Measurements from ENCODE around the gene IGF1. TPM values are rescaled to one million over a fixed set of nuclear protein-coding genes. Genes with fewer than 3 reads are reported as not detected.
A peak's percentile ranks its signal among the peaks of the same experiment; 100 is the strongest.

The IGF1 gene
- total and polyA plus RNA-seq, 10 of the 15 experiments (the other 5 are each of a cell fraction or from before 2014, with no cell fraction given), result 2.4 to 9.2 (median 3.5) TPM

DNA sequence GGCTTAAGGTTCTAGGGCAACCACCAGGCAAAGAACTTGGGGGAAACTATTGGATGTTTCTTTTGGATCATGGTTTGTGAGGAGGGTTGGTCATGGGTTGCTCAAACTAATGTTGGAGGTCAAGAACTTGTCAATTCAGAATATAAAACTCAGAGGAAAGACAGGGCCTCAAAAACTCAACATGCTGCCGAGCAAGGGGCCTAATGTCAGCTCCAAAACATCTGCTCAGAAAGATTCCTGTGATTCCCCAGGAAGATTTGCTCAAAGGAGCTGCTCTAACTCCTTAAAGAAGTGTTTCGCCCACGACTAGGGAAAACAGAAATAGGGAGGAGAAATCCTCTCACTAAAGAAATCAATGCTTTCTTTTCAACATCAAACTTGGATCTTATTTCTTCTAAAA is 3.7 kb upstream of the IGF1 start:
- H3K36me3 ChIP-seq (ENCODE audit: control insufficient read depth in 2 of 2, insufficient read depth in 2 of 2, low read length in 1 of 2), result no peaks in the 10 kb centered on the region
- peak overlapping the region; percentile 90 for H3K9ac ChIP-seq (ENCODE audit: control insufficient read depth, insufficient read depth, low read length)
- intact Hi-C loops (cut with micrococcal nuclease; ENCODE audit: unreplicated experiment), result loop anchor here (1.0 to 5.0 kb wide), 9 partner anchors 14 to 567 kb away; partner anchors contain the start of genes NUP37 and PARPBP
- in situ Hi-C loops (cut with MboI), result loop anchor here (5.0 kb wide), 1 partner anchor 552 kb away; no protein-coding TSS in a partner anchor
- CTCF ChIA-PET, result interaction anchor here (0.6 to 4.5 kb wide), 44 partner anchors 10 to 600 kb away, joined by 3 to 34 read pairs (median 4); no protein-coding TSS in a partner anchor
- peak overlapping the region; percentile 100 for H3K27ac ChIP-seq (ENCODE audit: control insufficient read depth, insufficient read depth)
- FAIRE-seq (no peak), ATAC-seq (peak; percentile 39), DNase-seq (ENCODE audit: low read depth, low spot score) (no peak)
- no peaks in the 10 kb centered on the region for H4K20me1 ChIP-seq (ENCODE audit: control insufficient read depth, insufficient read depth)
- H3K4me1 ChIP-seq (ENCODE audit: control insufficient read depth, insufficient read depth, low read length), result peaks cover 54% of the 10 kb centered on the region
- H3K4me2 ChIP-seq (ENCODE audit: control insufficient read depth, insufficient read depth), result peak overlapping the region; percentile 91
- peak overlapping the region; percentile 64 for H2AFZ ChIP-seq (ENCODE audit: control insufficient read depth, low read depth, low read length)
- peaks cover 2% of the 10 kb centered on the region; the same call in 1 of the 2 replicates for H3K79me2 ChIP-seq (ENCODE audit: control insufficient read depth, insufficient read depth, low read length)
- H3K4me3 ChIP-seq, result peak overlapping the region; percentile 48
- POLR2A ChIA-PET, result interaction anchor here (0.6 to 1.5 kb wide), 6 partner anchors 13 to 544 kb away, joined by 3 to 5 read pairs (median 3); no protein-coding TSS in a partner anchor
- BruUV-seq (replicated peaks), result TSS peak; percentile 93
- H3K27me3 ChIP-seq (replicated peaks in 1 of 2; ENCODE audit: control insufficient read depth in 2 of 2, insufficient read depth in 2 of 2, low read length in 1 of 2), result no peaks in the 10 kb centered on the region
- H3K9me3 ChIP-seq (replicated peaks; ENCODE audit: control insufficient read depth, insufficient read depth, low read length), result peaks cover 3% of the 10 kb centered on the region
- RAD21 ChIA-PET (ENCODE audit: unreplicated experiment), result interaction anchor here (0.6 to 3.8 kb wide), 34 partner anchors 10 to 566 kb away, joined by 3 to 28 read pairs (median 6); no protein-coding TSS in a partner anchor
- 26% methylated on average over 3 of the region's 3 CpGs for WGBS (ENCODE audit: insufficient coverage, insufficient replicate concordance, low lambda C conversion rate, missing lambda C conversion rate)
- SMC1A ChIA-PET (ENCODE audit: uncharacterized antibody, unreplicated experiment), result interaction anchor here (0.6 to 4.9 kb wide), 47 partner anchors 9 to 572 kb away, joined by 3 to 43 read pairs (median 5); partner anchors contain the start of gene WASHC3
- TF ChIP-seq POLR2A (IDR thresholded peaks at IDR 0.05; ENCODE audit: low read depth, low read length) (peak; percentile 13; the same call in 1 of the 2 replicates), SPI1 (IDR thresholded peaks at IDR 0.05; ENCODE audit: borderline replicate concordance, insufficient read depth, low read depth, low read length) (no peak), KLF5 (IDR thresholded peaks at IDR 0.05; ENCODE audit: partially characterized antibody) (no peak), NR2F1 (conservative IDR thresholded peaks at IDR 0.05) (0 out of 2 replicates have a peak, but pooled peaks have one; percentile 58), RBBP5 (conservative IDR thresholded peaks at IDR 0.05) (peak; percentile 55; the same call in 1 of the 2 replicates), ESRRA (IDR thresholded peaks at IDR 0.05; ENCODE audit: low read length) (no peak), NBN (IDR thresholded peaks at IDR 0.05) (no peak; the same call in 1 of the 2 replicates), CBX3 (IDR thresholded peaks at IDR 0.05; ENCODE audit: borderline replicate concordance, low read depth) (no peak), MEF2A (IDR thresholded peaks at IDR 0.05; ENCODE audit: insufficient read depth, low read depth, low read length) (no peak), FOS (IDR thresholded peaks at IDR 0.05; ENCODE audit: borderline replicate concordance, extremely low read depth, insufficient read length) (no peak), STAT3 (IDR thresholded peaks at IDR 0.05; ENCODE audit: low read depth, low read length) (no peak), SREBF2 (IDR thresholded peaks at IDR 0.05; ENCODE audit: low read length) (no peak), SP1 (IDR thresholded peaks at IDR 0.05; ENCODE audit: low read depth, low read length) (no peak), RELA (IDR thresholded peaks at IDR 0.05; ENCODE audit: borderline replicate concordance, partially characterized antibody) (no peak), TAF1 (IDR thresholded peaks at IDR 0.05; ENCODE audit: borderline replicate concordance, low read depth, low read length) (no peak), MXI1 (IDR thresholded peaks at IDR 0.05; ENCODE audit: low read depth, low read length) (peak; percentile 17; the same call in 1 of the 2 replicates)
- TF ChIP-seq, protein P1, sequence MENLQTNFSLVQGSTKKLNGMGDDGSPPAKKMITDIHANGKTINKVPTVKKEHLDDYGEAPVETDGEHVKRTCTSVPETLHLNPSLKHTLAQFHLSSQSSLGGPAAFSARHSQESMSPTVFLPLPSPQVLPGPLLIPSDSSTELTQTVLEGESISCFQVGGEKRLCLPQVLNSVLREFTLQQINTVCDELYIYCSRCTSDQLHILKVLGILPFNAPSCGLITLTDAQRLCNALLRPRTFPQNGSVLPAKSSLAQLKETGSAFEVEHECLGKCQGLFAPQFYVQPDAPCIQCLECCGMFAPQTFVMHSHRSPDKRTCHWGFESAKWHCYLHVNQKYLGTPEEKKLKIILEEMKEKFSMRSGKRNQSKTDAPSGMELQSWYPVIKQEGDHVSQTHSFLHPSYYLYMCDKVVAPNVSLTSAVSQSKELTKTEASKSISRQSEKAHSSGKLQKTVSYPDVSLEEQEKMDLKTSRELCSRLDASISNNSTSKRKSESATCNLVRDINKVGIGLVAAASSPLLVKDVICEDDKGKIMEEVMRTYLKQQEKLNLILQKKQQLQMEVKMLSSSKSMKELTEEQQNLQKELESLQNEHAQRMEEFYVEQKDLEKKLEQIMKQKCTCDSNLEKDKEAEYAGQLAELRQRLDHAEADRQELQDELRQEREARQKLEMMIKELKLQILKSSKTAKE (IDR thresholded peaks at IDR 0.05; ENCODE audit: low read depth, poor library complexity, severe bottlenecking), result no peak
- TF ChIP-seq, protein P2, sequence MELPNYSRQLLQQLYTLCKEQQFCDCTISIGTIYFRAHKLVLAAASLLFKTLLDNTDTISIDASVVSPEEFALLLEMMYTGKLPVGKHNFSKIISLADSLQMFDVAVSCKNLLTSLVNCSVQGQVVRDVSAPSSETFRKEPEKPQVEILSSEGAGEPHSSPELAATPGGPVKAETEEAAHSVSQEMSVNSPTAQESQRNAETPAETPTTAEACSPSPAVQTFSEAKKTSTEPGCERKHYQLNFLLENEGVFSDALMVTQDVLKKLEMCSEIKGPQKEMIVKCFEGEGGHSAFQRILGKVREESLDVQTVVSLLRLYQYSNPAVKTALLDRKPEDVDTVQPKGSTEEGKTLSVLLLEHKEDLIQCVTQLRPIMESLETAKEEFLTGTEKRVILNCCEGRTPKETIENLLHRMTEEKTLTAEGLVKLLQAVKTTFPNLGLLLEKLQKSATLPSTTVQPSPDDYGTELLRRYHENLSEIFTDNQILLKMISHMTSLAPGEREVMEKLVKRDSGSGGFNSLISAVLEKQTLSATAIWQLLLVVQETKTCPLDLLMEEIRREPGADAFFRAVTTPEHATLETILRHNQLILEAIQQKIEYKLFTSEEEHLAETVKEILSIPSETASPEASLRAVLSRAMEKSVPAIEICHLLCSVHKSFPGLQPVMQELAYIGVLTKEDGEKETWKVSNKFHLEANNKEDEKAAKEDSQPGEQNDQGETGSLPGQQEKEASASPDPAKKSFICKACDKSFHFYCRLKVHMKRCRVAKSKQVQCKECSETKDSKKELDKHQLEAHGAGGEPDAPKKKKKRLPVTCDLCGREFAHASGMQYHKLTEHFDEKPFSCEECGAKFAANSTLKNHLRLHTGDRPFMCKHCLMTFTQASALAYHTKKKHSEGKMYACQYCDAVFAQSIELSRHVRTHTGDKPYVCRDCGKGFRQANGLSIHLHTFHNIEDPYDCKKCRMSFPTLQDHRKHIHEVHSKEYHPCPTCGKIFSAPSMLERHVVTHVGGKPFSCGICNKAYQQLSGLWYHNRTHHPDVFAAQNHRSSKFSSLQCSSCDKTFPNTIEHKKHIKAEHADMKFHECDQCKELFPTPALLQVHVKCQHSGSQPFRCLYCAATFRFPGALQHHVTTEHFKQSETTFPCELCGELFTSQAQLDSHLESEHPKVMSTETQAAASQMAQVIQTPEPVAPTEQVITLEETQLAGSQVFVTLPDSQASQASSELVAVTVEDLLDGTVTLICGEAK (IDR thresholded peaks at IDR 0.05; ENCODE audit: borderline replicate concordance), result no peak
